ACHN (cell line): ENCODE results near the gene MLH1.
"Not testable (repeated sequence)": the region's sequence is repeated elsewhere in the genome, so short reads cannot be mapped to it uniquely, and the experiment has no call there.

Source experiments
- DNase-seq: peaks from one replicate; pipeline ENCODE4 v3.0.0-alpha.2; 2015
- in situ Hi-C: cut with HindIII; loops from 2 replicates; pipeline ENCODE4 v1.10.0; 2017; ENCODE audit warnings: low sequenced_read_pairs, low pct_ligation_motif_present, low pct_unique_long_range_greater_than_20kb

MLH1 gene

DNA sequence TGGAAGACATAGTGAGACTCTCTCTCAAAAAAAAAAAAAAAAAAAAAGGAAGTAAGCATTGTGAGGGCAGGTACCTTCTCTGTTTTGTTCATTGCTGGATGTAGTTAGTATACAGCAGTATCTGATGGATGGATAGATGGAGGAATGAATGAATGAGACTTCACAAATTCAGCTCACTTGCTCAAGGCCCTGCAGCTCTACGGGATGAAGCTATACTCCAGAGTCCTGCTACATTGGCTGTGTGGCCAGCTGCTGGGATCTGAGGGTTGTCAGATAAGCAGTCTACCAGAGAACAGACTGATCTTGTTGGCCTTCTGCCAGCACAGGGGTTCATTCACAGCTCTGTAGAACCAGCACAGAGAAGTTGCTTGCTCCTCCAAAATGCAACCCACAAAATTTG lies 35.0 kb downstream of the MLH1 start:
- DNase-seq, result no peak
- in situ Hi-C loops, result no loop called here

DNA sequence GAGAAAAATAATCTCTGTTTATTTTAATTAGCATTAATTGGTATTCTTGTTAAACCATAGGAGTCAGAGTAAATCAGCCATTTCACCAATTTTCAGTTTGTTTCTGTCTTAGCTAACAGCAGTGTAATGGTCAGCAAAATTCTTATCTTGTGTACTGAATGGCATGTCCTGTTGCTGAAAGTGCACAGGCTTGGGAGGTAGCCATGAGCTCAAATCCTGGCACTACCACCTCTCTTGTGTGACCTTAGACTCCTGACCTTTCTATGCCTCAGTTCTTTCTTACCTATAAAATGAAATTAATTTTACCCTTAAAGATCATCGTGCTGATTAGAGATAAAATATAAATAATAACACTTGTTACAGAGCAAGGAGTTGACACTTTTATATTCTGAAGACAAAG lies 35.8 kb downstream of the MLH1 start:
- DNase-seq, result no peak
- in situ Hi-C loops, result no loop called here

DNA sequence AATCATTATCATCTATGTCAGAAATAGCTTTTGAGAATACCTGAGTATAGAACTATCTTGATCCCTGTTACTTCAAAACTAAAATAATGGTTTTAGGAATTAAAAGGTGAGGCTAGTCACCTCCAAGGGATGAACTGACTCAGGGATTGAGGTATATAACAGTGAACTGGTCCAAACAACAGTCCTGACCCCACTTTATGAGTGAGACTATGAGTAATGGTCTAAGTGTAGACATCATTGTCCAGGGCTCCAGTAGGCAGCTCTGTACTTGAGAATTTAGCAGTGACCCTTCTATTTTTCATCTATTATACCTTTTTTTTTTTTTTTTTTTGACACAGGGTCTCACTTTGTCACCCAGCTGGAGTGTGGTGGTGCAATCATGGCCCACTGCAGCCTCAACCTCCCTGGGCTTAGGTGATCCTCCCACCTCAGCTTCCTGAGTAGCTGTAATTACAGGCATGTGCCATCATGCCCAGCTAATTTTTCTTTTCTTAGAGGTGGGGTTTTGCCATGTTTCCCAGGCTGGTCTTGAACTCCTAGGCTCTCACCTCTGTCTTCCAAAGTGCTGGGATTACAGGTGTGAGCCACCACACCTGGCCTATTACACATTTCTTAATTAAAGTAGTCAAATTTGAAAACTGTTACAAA lies 36.3 kb downstream of the MLH1 start:
- in situ Hi-C loops, result no loop called here
- DNase-seq, result no peak

DNA sequence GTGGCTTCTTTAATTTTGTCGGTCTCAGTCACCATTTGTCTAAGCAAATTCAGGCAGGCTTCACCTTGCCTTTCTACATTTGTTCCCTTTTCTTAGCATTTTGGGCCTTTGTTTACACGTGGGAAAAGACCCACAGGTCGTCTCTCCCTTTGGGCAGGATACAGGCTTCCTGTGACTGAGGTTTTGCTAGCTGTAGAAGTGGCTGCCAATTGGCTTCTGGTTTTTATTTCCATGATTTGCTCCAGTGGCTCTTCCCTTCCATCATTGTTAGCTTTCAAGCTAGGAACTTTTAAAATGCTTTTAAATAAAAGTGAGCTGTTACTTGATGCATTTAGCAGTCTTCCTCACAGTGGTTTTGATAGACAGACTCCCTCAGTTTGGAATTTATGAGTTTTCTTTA lies 37.3 kb downstream of the MLH1 start:
- in situ Hi-C loops, result no loop called here
- DNase-seq, result no peak

DNA sequence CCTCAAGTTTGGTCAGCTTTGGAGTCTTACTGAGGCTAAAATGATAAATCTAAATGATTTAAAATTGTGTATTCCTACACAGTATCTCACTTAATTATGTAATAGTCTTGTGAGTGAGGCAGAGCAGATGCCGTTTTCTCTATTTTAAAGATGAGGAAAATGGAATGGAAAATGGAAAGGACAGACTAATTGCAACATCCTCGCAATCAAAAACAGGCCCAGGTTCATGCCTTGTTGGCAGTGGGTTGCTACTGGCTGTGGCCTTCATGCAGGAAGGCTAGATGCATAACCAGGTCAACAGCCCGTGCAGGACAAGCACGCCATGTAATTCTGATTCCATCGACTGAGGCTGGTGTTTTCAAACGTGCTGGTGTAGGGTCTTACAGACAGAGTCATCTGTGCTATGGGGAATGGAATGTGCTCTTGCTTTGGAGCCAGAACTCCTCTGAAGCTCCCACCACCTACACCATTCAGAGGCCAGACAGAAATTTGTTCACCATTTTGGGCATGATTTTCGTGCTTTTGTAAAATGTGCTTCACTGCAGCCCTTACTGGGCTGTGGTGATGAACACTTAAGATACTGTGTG lies 37.9 kb downstream of the MLH1 start:
- in situ Hi-C loops, result no loop called here
- no peak for DNase-seq

DNA sequence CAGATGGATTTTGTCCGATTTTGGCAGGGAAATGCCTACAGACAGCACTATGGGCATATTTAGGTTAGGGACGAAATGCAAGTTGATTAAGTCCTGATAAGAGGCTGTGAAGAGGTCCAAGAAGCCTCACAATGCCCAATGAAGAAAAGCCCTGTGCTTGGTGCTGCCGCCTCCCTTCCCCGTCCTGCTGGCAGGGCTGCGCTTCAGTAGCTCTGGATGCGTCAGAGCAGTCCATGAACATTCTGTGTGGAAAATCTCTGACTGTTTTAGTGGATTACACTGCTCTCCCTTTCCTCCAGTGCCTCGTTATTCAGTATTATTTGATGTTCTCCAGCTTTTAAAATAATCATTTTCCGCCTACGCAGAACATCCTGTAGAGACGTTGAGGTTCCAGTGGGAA lies 39.6 kb downstream of the MLH1 start:
- in situ Hi-C loops, result no loop called here
- DNase-seq, result no peak

DNA sequence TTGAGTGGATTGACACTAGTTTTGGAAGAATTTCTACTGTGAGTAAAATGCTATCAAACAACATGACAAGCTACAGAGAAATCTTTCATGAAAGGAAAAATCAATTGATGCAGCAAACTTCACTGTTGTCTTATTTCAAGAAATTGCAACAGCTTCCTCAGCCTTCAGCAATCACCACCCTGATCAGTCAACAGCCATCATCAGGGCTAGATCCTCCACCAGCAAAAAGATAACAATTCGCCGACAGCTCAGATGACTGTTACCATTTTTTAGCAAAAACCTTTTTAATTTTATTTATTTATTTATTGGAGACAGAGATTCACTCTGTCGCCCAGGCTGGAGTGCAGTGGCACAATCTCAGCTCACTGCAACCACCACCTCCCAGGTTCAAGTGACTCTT lies 44.0 kb downstream of the MLH1 start:
- in situ Hi-C loops, result no loop called here
- no peak for DNase-seq

DNA sequence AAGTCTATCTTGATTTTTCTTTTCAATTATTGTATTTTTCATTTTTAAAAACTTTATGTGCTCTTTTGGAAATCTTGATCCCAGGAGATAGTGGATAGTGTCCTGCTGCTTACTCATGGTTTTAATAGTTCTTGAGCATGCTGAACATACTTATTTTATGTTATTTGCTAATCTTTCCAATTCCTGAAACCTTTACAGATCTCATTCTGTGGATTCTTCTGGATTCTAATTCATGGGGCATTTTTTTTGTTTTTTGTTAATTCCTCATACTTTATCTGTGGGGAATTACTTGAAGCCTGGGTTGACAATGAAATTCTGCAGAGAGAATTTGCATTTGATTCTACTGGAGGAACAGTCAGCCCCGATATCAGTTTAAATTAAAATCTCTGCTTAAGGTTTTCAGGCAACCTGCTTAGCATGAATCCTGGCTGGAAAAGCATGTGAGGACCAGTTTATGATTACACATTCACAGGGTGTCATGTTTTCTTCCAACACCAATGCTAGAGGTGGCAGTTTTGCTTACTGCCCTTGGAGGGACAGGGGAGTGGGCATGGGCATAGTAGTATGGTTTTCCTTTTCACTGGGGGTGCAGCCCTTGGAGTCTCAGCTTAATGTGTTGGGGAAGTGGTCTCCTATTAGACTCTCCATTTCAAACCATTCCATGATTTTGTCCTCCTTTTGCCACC lies 46.0 kb downstream of the MLH1 start:
- in situ Hi-C loops, result no loop called here
- DNase-seq, result no peak

DNA sequence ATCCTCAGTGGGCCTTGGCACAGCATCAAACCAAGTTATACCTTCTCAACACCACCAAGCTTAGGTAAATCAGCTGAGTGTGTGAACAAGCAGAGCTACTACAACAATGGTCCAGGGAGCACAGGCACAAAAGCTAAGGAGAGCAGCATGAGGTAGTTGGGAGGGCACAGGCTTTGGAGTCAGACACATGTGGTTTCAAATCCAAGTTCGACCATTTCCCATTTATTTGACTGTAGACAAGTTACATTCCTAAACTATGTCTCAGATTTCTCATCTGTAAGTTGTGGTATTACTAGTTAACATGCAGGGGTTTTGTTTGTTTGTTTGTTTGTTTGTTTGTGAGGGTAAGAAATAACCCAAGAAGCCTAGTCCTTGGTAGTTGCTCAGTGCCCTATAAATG lies 46.9 kb downstream of the MLH1 start:
- no peak for DNase-seq
- in situ Hi-C loops, result no loop called here

DNA sequence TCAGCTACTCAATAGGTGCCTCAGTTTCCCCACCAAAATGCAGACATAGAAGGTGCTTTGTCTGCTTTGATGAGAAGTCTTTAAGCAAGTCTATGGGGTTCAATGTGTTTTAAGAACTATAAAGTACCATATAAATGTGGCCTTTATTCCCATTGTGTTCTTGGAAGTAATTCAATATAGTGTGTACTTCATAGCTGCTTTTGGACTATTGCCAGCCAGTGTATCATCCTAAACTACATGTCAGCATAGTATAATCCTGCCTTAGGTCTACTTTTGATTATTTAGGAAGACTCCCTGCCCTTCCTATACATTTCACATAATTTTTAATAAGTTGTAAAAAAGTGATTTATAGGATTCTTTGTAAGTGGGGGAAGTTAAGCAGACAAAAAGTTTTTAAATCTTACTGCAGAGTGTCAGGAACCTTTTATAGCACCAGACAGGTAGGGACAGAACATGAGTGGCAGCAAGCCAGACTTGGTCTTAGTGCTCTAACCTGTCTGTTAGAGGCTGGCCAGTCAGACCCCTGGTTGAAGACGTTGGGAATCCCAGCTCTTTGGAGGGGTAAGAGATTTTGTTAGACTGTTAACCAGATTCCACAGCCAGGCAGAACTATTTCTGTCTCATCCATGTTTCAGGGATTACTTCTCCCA lies 48.4 kb downstream of the MLH1 start:
- no peak for DNase-seq

DNA sequence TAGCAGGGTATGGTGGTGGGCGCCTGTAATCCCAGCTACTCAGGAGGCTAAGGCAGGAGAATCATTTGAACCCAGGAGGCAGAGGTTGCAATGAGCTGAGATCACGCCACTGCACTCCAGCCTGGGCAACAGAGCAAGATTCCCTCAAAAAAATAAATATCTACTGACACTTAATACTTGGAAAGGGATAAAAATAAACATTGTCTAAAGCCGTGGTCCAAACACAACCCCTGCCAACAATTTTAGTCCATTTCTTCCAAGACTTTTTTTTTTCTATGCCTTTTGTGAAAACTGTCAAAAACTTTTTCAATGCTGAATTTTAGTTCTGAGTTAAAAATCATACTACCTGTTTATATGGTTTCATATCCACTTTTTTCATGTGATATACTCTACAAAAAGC lies 49.4 kb downstream of the MLH1 start:
- DNase-seq, in situ Hi-C loops: not testable (repeated sequence)

More for the DNA sequence above, 48.4 kb downstream of the MLH1 start:
- in situ Hi-C loops, result no loop called here

DNA sequence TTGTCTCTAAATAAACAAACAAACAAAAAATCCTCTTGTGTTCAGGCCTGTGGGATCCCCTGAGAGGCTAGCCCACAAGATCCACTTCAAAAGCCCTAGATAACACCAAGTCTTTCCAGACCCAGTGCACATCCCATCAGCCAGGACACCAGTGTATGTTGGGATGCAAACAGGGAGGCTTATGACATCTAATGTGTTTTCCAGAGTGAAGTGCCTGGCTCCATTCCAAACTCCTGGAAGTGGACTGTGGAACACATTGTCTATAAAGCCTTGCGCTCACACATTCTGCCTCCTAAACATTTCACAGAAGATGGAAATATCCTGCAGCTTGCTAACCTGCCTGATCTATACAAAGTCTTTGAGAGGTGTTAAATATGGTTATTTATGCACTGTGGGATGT lies 57.0 kb downstream of the MLH1 start:
- in situ Hi-C loops, result no loop called here
- no peak for DNase-seq

DNA sequence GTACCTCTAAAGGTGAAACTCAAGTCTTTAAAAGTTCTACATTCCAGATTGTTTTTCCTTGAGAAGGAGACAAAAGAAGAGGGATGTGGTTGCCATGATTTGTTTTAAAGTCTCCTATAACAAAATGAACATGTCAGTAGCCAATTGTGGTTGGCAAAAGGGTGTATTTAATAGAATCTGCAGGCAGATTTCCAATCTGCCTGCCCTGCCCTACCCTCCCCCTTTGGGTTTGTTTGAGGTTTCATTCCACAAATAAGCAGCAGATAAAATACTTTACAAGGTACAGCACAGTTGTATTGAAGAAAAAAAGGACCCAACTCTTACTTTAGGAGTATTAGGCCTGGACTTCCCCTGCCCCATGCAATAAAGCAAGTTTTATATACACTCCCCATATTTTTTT lies 59.5 kb downstream of the MLH1 start:
- in situ Hi-C loops, result no loop called here
- no peak for DNase-seq

DNA sequence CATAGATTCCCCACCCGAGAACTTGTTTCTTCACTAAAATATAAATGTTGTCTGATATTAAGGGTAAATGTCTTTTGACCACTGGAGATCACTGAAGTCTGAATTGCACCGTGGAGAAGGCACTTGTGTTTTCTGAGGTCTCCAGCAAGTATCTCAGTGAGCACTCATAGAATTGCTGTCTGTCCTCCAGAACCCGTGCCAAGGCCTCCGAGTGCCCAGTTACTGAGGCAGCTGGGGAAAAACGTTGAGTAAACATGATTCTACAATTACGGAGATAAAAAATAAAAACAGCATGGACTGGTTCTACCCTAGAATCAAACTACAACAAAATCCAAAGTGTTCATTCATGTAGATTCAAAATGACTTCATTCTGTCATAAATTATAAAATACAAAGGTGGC lies 60.0 kb downstream of the MLH1 start:
- in situ Hi-C loops, result no loop called here
- no peak for DNase-seq

DNA sequence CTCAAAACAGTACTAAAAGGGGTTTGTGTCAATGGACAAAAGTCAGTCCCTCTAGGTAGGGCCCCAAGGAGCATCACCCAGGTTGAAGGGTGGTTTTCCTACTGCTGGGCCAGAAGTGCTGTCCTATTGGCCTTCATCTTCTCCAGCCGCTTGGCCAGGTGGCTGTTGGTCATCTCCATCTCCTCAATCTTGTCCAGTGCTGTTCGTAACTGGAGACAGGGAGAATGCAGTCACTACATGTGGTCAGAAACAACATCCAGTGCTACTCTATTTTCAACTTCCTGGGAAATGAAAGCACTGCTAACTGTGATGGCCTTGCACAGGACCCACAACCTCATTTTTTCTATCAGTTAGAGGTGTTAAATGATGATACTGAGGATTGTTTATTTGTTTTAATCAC lies 60.4 kb downstream of the MLH1 start:
- in situ Hi-C loops, result no loop called here
- DNase-seq, result no peak

DNA sequence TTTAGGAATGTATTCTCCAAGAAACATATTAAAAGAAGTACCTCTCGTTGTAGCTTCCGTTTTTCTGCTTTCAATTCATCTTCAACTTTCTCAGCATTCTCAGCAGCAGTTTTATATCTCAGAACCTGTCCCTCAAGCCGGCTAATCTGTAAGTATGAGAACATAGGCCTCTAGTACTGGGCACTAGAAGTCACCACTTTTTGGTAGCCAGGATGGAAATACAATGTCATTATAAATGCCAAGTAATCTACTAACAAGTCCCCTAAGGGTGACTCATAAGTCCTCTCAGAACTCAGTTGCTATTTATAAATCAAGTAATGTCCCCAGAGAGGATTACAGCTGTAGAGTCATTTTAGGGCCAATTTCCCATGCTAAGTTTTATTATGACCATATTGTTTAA lies 61.1 kb downstream of the MLH1 start:
- in situ Hi-C loops, result no loop called here
- no peak for DNase-seq

DNA sequence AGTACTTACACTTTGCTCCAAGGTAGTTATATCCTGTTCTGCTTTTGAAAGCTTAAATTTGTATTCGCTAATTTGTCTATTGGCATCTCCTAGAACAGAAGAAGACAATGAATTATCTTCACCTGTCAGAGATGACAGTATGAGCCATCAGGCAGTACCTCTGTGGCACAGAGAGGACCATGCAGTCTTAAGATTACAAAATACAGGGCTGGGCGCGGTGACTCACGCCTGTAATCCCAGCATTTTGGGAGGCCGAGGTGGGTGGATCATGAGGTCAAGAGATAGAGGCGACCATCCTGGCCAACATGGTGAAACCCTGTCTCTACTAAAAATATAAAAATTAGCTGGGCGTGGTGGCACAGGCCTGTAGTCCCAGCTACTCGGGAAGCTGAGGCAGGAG lies 61.8 kb downstream of the MLH1 start:
- in situ Hi-C loops, result not testable (repeated sequence)

DNA sequence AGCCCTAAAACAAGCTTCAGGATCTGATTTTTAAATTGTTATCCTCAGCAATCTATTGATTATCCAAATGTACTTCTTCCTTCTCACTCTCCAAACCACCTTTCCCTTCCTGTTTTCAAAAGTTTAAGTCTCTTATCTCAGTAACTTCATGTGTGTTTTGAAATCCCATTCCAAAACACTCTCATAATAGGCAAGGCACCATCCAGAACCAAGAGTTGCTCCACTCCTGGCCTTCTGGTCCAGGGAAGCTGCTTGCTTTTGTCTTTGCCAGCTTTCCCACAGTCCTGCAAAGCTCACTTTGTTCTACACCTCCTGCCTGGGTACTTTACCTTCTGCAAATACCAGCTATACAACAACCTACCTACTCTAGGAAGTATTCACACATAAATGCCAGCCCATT lies 63.5 kb downstream of the MLH1 start:
- in situ Hi-C loops, result no loop called here
- DNase-seq, result no peak

More for the DNA sequence above, 61.8 kb downstream of the MLH1 start:
- DNase-seq, result not testable (repeated sequence)

DNA sequence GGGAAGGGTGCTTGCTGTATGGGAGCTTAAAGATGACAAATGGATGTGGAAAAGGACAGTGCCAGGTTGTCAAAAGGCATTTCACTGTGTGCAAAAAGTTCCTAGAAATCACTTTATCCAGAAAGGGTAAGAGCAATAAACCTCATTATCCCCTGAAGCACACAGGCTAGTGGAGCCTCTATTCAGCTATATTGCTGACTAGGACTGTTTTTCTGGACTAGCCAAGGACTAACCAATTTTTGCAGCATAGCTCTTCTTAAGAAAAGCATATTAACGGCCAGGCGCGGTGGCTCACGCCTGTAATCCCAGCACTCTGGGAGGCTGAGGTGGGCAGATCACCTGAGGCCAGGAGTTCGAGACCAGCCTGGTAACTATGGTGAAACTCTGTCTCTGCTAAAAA lies 64.8 kb downstream of the MLH1 start:
- DNase-seq, result no peak
- in situ Hi-C loops, result no loop called here

DNA sequence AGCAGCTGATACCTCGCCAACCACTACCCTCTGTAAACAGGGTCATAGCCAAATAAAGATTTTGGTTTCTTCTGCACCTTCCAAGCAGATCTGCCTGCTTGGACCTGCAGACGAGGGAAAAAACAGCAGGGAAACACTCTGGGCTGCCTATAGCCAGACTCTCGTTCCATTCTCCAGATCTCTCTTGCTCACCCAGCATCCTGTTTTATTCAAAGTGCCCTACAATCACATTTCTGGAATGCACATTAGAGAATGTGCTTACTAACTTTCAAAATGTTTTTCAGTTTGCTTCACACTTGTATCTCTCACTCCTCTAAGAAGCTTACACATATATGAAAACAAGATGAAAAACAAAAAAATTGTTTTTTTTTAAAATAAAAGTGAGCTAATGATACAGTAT lies 71.4 kb downstream of the MLH1 start:
- no peak for DNase-seq
- in situ Hi-C loops, result no loop called here
